Endothelial cell (in vitro differentiated cells): ENCODE data around the gene SSPN. TPM values are rescaled to one million over a fixed set of nuclear protein-coding genes. Genes with fewer than 3 reads are reported as not detected.

Experiments used
- DNase-seq: peaks from one replicate; pipeline ENCODE4 v3.0.0; 2021; ENCODE audit warnings: low spot score
- H3K27ac Mint-ChIP-seq: one replicate; pipeline ENCODE4 v1.8.0; 2021; ENCODE audit warnings: mixed read lengths, inconsistent platforms; ENCODE audit not compliant: unreplicated experiment
- H3K27me3 Mint-ChIP-seq: one replicate; pipeline ENCODE4 v1.8.0; 2021; ENCODE audit warnings: mild to moderate bottlenecking, moderate library complexity, mixed read lengths, inconsistent platforms; ENCODE audit not compliant: unreplicated experiment
- H3K36me3 Mint-ChIP-seq: one replicate; pipeline ENCODE4 v1.8.0; 2021; ENCODE audit warnings: mild to moderate bottlenecking, low read depth, mixed read lengths, inconsistent platforms; ENCODE audit not compliant: unreplicated experiment
- H3K4me1 Mint-ChIP-seq: one replicate; pipeline ENCODE4 v1.8.0; 2021; ENCODE audit warnings: mild to moderate bottlenecking, mixed read lengths, inconsistent platforms; ENCODE audit not compliant: unreplicated experiment
- H3K4me3 Mint-ChIP-seq: one replicate; pipeline ENCODE4 v1.8.0; 2021; ENCODE audit warnings: mild to moderate bottlenecking, mixed read lengths, inconsistent platforms; ENCODE audit not compliant: unreplicated experiment
- H3K9me3 Mint-ChIP-seq: one replicate; pipeline ENCODE4 v1.8.0; 2021; ENCODE audit warnings: mixed read lengths, inconsistent platforms; ENCODE audit not compliant: unreplicated experiment
- total RNA-seq: library from RNA; stranded (reverse); fragmentation: NEBNext Ultra II Directional; extraction: Animal tissue kit (Norgen Biotek cat#: 25700); gene quantifications from one replicate; pipeline ENCODE4 v1.2.1, GENCODE V29; 2021; ENCODE audit not compliant: unreplicated experiment
- TF ChIP-seq, protein P1 (sequence below): fragments of 200-600 bp; sonication (generic); IDR thresholded peaks from one replicate; pipeline ENCODE4 v1.5.0; 2021; ENCODE audit warnings: antibody characterized with exemption; ENCODE audit not compliant: unreplicated experiment

SSPN gene
- total RNA-seq, 1 donor from 2014 or later = 2.7 TPM

GRCh38 chr12:26271889-26272492 lies 76.6 kb downstream of the SSPN start:
- H3K27me3 Mint-ChIP-seq = peaks cover 7% of the 10 kb centered on the region
- H3K9me3 Mint-ChIP-seq = no peaks in the 10 kb centered on the region
- H3K27ac Mint-ChIP-seq = no peak overlapping the region
- no peaks in the 10 kb centered on the region for H3K36me3 Mint-ChIP-seq
- peaks cover 22% of the 10 kb centered on the region for H3K4me1 Mint-ChIP-seq
- H3K4me3 Mint-ChIP-seq = no peak overlapping the region
- no peak for DNase-seq
- TF ChIP-seq, protein P1, sequence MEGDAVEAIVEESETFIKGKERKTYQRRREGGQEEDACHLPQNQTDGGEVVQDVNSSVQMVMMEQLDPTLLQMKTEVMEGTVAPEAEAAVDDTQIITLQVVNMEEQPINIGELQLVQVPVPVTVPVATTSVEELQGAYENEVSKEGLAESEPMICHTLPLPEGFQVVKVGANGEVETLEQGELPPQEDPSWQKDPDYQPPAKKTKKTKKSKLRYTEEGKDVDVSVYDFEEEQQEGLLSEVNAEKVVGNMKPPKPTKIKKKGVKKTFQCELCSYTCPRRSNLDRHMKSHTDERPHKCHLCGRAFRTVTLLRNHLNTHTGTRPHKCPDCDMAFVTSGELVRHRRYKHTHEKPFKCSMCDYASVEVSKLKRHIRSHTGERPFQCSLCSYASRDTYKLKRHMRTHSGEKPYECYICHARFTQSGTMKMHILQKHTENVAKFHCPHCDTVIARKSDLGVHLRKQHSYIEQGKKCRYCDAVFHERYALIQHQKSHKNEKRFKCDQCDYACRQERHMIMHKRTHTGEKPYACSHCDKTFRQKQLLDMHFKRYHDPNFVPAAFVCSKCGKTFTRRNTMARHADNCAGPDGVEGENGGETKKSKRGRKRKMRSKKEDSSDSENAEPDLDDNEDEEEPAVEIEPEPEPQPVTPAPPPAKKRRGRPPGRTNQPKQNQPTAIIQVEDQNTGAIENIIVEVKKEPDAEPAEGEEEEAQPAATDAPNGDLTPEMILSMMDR = no peak

DNA sequence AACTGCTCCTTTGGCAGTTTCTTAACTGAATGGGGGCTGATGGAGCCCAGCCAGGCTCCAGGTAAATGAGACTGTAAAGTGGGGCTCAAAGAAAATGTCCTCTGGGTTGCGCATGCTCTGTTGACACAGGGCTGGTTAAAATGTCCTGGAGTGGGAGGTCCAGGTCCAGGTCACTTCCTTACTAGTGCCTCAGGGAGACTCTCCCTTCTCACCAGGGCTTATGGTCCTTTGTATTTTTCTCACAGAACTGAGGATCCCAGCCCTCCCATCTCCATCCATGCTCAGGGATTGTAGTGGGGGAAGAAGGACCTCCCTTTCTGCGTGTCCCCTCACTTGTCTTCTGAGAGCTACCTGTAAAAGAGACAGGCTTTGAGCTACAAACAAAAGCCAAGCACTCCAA lies 77.5 kb downstream of the SSPN start:
- no peak overlapping the region for H3K27ac Mint-ChIP-seq

DNA sequence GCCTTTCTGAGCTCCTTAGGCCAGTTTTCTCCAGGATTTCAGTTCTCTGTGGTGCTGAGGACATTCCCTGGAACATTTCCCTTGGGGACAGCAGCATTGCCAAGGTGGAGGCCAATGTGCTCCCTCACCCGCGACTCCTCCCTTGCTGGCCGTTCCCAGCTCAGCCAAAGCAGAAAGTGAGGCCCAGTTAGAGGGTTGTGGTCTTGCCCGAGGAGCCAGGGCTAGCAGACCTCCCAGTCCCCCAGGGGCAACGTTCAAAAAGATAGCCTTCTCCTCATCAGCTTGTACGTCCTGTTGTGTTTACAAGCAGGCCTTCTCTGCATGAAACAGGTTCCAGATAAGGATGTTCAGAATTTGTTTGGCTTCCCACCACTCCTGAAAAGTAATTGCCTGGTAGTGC lies 78.4 kb downstream of the SSPN start:
- Mint-ChIP-seq H3K4me1 (peaks cover 22% of the 10 kb centered on the region), H3K27ac (no peak overlapping the region), H3K27me3 (peaks cover 7% of the 10 kb centered on the region), H3K36me3 (no peaks in the 10 kb centered on the region), H3K9me3 (no peaks in the 10 kb centered on the region), H3K4me3 (no peak overlapping the region)
- TF ChIP-seq, protein P1 = no peak
- no peak for DNase-seq

More for the DNA sequence above, 77.5 kb downstream of the SSPN start:
- TF ChIP-seq, protein P1 = no peak
- H3K4me3 Mint-ChIP-seq = no peak overlapping the region
- H3K36me3 Mint-ChIP-seq = no peaks in the 10 kb centered on the region
- peaks cover 7% of the 10 kb centered on the region for H3K27me3 Mint-ChIP-seq
- H3K9me3 Mint-ChIP-seq = no peaks in the 10 kb centered on the region
- no peak for DNase-seq
- peaks cover 22% of the 10 kb centered on the region for H3K4me1 Mint-ChIP-seq

- Mint-ChIP-seq H3K4me1 (peaks cover 22% of the 10 kb centered on the region), H3K27me3 (peaks cover 7% of the 10 kb centered on the region), H3K9me3 (no peaks in the 10 kb centered on the region), H3K36me3 (no peaks in the 10 kb centered on the region), H3K4me3 (no peak overlapping the region), H3K27ac (no peak overlapping the region)
- DNase-seq = no peak
- TF ChIP-seq, protein P1 = no peak
These were observed 79.3 kb downstream of the SSPN start for GRCh38 chr12:26274441-26275312.
